Right renal pelvis (tissue), 4 donors: ENCODE measurements around the gene NOXA1. TPM values are rescaled to one million over a fixed set of nuclear protein-coding genes. Genes with fewer than 3 reads are reported as not detected.
A peak's percentile ranks its signal among the peaks of the same experiment; 100 is the strongest.

Experiments
- DNase-seq, 4 donors: peaks; one replicate each; pipeline ENCODE4 v3.0.0-alpha.2; 2013; ENCODE audit warnings: low read depth in 4 of 4, low spot score in 3 of 4, missing footprints in 1 of 4
- polyA plus RNA-seq, 4 donors: library from polyadenylated mRNA; unstranded; fragments of 120-200 nt; gene quantifications; one replicate each; pipeline ENCODE4 v1.2.1, GENCODE V29; 2013; ENCODE audit not compliant: insufficient read length in 4 of 4

The NOXA1 gene
- polyA plus RNA-seq, 4 donors: 5.7 to 10.1 (median 6.2) TPM

DNA sequence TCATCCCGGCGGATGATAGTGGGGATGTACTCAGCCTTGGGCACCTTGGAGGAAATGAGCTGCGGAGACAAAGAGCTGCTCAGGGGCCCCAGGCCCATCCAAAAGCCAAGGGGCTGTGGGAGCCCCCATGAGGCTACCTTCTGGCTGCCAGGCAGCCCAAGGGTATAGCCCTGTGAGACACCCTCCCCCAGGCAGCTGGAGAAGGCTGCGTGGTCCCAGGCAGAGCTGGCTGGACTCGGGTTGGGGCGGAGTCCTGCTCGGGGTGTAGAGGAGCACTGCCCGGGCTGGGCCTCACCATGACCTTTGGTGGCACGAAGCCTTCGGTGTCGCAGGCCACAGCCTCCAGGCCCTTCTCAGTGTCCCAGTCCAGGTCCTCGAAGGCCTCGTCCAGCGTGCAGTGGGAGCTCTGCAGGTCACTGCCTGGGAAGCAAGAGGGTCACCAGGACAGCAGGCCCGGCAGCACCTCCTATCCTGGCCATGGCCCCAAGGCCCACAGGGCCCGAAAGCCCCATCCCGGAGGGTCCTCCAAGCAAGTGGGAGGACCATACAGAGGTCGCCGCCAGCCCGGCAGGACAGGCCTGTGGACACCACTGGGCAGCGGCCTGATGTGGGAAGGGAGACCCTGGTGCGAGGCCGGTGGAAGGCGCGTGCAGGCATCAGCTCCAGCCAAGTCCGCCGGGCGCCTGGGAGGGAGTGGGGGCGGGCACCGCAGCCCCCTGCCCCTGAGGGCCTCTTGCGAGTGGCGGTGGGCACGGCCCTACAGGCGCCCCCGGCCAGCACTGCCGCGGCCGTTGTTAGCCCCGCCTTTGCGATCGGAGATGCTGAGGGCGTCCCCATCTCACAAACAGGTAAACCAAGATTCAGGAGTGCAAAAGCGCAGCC lies 29.8 kb downstream of the NOXA1 start:
- DNase-seq: no peak

DNA sequence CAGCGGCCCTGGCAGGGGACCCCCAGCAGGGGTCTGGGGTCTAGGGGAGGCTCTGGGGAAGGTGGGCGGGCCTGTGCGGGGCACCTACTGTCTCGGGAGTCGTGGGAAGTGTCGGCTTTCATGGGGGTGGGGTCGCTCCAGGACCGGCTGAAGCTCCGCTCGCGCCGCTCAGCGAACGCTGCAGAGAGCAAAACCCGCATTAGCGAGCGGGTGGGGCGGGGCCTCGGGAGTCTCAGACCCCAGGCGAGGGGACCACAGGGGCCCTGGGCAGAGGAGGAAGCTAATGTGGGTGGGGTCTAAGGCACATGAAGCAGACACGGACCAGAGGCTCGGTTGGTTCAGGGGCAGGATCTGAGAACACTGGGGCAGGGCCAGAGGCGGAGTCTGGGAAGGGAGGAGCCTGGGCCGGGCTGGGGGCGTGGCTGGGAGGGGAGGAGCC lies 30.5 kb downstream of the NOXA1 start:
- peak in 2 of 4 donors; percentile 51 to 58 for DNase-seq

DNA sequence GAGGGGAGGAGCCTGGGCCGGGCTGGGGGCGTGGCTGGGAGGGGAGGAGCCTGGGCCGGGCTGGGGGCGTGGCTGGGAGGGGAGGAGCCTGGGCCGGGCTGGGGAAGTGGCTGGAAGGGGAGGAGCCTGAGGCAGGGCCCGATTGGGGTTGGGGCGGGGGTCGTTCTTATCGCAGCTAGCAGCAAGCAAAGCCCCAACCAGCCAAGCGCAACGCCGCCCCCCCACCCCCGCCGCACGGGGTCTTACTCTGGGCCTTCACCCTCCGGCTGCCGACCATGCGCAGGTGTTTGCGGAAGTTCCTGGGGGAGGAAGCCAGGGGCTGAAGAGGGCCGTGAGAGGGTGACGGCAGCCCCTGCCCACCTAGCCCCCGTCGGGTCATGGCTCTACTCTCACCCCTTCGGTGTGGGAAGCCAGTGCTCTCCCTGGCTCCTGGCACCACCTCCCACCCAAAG lies 31.0 kb downstream of the NOXA1 start:
- DNase-seq: no peak

DNA sequence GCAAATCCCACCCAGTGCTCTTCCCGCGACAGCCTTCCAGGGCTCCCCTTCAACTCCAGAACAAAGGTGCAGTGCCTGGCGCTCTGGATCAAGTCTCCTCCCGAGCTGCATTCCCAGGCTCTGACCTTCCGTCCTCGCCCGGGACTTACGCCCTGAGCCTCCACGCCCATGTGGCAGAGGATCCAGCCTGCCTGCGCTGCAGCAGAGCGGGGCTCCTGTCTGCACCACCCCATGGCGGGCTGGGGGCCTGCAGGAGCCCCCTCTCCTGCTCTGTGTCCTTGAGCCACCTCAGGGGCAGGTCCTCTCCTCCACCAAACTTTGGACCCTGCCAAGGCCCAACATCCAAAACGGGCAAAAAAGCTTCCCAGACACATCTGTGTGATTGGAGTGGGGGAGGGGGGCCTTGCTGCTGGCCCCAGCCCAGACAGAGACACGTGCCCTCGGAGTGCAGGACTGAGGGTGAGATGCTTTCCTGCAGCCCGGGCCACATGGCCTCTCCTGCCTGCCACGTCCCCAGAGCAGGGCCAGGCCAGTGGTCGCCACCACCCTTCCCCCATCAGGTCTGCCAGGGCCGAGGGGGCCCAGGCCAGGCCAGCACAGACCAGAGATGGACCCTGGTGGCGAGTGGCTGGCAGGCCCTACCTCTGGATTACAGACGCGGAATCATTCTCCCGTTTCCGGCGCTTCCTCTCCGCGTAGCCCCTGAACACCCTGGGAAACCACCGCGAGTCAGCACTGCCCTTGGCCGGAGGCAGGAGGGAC lies 31.6 kb downstream of the NOXA1 start:
- DNase-seq: no peak

DNA sequence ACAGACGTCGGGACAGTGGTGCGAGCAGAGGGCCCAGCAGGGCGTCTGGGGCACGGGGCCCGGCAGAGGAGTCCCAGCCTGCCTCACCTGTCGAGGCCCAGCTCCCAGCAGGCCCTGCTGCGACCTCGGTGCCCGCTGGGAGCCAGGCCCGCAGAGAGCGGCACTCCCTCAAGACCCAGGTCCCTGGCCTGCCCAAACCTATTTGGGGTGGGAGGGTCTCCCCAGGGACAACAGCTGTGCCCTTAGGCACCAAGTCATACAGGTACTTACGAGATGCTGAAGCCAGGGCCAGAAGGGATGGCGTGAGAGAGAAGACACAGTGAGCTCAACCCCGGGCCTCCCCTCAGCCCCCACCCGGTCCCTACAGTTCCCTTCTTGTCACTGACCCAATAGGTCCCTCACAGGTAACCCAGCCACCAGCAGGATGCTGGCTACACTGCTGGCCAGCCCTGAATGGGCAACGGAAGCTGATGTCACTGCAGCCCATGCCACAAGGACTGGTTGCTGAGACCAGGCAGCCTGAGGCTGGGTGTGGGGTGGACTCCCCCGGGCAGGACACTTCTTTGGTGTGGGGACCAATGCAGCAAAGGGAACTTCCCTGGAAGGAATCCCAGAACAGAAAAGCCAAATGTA lies 32.3 kb downstream of the NOXA1 start:
- no peak for DNase-seq

DNA sequence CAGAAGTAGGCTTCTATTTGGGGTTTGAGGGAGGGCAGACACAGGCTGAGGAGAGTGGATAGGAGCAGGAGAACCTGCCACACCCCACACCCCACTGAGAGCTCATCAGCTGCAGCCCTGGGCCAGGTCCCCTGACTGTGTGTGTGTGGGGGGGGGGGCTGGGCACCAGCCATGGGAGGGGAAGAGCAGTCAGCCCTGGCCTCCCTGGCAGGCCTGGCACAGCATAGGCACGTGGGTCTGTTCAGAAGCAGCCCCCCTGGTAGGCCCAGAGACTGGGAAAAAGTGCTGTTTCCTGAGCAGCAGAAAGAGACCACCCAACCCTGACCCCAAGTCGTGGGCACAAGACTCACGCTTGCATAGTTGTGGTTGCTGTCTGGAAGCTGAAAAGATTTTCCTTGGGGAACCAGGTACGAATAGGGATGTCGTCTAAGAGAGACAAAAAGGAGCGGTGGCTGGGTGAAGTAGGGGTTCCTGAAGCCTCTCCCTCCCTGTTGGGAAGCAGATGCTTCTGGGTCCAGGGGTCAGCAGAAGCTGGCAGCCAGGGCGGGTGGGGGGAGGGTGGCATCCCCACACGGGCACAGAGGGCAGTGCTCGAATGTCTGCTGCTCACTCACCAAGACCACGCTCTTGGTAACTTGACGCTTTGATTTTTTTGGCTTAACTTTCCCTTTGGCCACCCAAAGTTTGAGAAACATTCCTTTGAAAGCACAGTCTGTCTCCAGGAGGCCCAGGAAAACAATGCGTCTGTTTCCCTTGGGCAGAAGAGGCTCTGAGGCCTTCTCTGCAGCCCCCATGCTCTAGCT lies 33.1 kb downstream of the NOXA1 start:
- DNase-seq: no peak

DNA sequence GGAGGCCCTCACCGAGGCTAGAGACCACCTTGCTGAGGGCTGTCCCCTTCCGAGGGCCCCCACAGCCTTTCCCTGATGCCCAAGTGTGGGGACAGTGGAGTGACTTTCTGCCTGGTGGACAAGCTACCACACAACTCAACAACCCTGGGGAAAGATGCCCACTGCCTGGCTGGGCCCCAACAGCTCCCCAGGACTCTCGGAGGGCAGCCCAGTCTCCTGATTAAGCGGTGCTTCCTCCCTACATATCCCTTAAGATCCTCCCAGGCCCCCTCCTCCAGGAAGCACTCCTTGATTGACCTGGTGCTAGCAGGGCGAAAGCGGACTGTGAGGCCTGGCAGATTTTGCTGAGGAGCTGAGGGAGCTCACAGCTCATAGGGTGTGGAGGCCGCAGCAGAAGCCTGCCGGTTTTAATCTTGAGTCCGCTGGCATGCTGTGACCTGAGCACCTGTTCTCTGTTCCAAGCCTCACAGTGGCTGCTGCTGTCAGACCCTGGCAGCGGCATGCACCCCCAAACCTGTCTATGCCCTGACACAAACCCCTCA lies 33.7 kb downstream of the NOXA1 start:
- no peak for DNase-seq

DNA sequence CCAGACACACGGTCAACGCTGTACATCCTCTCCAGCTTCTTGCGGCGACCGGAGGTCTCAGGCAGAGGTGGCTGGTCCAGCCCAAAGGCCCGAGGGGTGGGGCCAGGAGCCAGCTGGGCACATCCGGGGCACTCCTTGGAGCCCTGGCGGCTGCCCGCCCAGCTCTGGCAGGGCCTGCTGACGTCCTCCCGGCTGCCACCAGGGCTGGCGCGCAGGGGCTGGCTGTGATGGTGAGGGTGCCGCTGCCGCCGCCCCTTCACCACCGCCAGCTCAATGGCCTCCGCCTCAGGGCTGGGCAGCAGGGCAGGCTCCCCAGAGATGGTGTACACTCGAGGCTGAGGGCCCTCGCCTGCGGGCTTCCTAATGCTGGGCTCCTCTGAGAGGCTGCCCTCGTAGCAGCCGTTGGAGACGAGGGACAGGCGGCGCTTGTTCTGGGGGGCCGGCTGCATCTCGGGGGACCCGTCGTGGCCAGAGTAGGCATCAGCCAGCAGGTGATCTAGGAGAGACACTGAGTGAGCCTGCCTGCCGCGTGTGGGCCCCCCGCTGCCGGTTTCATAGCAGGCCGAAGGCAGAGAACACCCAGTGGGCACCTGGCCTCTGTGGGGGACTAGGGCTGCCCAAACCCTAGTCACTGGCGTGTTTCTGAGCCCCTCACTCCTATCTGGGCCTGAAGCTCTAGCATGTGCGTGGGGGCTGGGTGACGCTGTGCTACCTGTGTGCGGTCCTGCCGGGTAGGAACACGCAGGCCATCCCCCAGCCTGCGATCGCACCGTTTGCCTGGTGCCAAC lies 34.4 kb downstream of the NOXA1 start:
- DNase-seq: no peak

DNA sequence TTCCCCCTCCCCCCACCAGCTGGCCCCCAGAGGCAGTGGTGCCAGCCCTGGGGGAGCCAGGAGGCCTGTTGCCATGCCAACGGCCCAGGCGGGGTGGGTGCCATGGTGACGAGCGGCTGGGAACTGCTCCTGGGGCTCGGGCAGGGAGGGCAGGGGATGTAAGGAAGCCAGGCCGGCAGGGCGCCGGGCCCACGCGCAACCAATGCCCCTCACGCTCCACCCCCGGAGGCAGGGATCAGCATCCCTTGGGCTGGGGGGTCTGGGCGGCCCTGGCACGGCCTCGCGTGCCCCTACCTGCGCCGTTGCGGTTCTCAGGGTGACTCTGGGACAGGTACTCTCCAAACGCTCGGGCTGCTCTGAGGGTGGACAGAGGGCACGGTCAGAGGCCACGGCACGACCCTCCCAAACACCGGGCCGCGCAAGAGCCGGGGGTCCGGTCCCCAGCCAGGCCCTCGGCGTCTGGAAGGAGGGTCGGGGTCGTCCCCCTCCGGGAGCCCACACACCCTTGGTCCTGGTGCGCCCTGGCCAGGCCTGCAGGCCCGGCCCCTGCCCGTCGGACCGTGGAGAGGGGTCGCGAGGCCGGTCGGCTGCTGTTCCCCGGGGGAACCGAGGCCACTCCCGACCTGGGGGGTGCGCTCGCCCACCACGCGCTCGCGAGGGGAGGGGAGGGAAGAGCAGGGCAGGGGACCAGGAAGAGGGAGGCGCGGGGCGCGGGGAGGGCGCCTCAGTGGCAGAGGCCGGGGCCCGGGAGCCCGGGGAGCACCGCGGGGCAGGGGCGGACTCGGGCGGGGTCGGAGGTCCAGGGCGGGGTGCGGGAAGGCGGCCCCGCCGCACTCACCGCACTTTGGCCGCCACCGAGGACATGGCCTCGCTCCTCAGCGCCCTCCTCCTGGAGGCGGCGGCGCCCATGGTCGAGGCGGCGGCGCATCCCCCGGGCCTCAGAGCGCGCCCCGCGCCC lies 35.3 kb downstream of the NOXA1 start:
- no peak for DNase-seq

DNA sequence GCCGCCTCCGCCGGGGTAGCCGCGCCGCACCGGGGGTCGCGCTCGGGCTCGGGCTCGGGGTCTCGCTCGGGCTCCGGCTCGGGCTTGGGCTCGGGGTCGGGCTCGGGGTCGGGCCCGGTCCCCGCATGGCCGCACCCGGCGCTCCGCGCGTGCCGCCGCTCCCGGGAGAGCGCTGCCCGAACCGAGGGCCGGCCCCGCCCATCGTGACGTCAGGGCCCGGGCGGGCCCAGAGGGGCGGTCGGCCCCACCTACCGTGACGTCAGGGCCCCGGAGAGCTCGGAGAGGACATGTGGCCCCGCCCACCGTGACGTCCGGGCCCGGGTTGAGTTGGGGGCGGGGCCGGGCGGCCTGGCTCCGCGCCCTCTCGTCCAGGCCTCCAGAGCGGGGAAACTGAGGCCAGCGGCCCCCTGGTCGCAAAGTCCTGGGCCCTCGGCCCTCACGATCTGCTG lies 36.0 kb downstream of the NOXA1 start, which contains the start of gene NSMF:
Gene NSMF (minus strand): TSS at position 183 of the 449 bp plus-strand sequence. CDS start 232 bp downstream, outside the sequence.
- peak; percentile 86 to 88 (median 87) for DNase-seq

DNA sequence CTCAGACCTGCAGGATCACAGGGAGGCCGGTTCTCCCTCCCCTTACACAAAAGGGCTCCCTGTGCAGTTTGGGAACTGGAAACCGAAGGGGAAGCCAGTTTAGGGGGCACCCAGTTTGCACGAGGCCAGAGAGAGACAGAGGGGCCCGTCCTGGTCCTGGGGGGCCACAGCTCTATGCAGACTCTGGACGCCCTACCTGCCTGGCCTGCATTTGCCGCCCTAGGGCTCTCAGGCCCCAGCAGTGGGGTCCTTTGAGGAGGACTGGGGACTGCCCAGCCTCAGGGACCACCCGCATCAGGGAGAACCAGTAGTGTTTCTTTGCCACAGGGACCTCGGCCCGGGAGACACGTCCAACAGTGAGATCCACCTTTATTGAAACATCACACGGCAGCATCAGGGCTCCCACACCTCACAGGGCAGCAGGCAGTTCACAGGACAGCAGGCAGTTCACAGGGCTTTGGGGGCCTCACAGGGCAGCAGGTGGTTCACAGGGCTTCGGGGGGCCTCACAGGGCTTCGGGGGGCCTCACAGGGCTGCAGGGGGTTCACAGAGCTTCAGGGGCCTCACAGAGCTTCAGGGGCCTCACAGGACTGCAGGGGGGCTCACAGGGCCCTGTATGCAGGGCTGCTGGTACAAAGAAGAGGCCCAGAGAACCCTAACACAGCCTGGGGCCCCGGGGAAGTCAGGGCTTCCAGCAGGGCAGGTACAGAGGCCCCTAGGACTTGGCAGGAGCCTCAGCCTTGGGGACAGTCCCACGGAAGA lies 36.6 kb downstream of the NOXA1 start:
- no peak for DNase-seq

DNA sequence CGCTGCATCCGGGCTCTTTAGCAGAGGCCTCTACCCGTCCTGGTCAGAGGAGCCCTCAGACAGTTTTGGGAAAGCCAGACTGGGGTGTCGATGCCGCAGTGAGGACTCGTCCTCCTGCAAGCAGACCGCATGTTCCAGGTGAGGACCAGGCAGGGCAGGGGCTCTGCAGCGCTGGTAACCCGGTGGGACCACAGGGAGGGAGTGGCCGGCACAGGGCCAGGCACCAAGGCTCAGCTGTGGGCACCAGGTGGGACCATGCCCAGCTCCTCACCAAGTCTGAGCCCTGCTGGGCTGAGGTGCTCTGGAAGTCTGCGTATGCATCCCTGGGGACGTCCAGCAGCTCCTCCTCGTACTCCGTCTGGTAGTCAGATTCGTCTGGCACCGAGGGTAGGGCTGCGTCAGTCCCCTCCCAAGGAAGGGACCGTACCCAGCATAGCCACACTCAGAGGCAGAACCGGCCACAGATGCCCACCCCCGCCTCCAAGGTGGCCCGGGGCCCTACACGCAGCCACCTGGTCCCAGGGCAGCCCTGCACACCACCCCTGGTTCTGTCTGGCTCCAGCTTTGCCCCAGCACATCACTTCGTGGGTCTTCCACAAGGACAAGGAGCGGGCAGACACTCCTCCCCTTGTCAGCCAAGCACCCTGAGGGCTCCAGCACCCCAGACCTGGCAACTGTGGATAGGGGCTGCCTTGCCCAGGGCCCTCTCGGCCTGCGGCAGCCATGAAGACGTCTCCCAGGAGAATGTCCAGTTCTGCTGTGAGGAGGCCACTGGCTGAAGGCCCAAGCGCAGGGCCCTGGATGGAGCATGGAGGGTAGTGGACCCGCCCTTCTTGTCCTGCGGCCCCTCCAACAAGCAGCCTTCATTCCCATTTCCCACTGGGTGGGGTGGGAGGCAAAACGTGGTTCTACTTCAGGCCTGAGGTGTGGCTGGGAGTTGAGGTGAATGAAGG lies 37.4 kb downstream of the NOXA1 start:
- no peak for DNase-seq

DNA sequence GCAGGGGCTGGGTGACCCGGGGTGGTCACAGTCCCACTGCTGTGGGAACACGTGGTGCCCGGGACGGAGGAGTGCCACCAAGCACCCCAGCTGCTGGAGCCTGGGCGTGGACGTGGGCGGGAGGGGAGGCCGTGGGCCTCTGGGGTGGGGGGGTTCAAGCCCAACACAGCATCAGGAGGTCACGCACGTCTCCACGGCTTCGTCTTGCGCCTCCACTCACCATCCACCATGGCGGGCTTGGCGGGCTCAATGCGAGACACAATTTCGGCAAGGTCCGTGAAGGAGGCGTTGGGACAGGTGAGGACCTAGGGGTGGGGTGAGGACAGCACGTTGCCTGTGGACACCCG lies 38.1 kb downstream of the NOXA1 start:
- no peak for DNase-seq

DNA sequence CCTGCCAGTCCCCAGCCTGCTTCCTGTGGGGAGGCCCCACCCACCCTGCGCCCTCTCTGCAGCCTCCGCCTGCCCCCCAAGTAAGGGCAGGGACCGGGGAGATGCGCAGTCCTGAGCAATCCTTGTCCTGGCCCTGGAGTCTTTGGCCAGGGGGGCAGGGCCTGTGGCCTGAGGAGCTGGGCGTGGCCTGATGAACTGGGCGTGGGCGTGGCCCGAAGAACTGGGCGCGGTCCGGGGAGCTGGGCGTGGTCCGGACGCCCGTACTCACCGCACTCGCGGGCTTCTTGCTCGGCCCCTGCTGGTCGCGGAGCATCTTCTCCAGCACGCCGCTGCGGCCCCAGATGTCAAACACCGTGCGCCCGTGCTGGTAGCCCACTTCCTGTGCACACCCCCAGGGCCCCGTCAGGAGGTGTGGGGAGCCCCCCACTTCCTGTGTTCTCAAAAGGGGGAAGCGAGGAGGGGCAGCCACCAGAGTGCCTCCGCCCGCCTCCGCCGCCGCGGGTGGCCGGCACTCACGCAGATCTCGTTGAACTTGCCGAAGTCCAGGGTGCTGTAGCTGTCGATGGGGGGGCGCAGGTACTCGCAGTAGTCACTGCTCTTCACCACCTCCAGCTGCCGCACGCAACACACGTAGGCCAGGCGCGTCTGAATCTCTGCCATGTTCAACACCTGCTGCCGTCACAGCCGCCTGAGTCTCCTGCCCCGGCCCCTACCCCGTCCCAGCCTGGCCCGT lies 38.6 kb downstream of the NOXA1 start:
- DNase-seq: no peak

DNA sequence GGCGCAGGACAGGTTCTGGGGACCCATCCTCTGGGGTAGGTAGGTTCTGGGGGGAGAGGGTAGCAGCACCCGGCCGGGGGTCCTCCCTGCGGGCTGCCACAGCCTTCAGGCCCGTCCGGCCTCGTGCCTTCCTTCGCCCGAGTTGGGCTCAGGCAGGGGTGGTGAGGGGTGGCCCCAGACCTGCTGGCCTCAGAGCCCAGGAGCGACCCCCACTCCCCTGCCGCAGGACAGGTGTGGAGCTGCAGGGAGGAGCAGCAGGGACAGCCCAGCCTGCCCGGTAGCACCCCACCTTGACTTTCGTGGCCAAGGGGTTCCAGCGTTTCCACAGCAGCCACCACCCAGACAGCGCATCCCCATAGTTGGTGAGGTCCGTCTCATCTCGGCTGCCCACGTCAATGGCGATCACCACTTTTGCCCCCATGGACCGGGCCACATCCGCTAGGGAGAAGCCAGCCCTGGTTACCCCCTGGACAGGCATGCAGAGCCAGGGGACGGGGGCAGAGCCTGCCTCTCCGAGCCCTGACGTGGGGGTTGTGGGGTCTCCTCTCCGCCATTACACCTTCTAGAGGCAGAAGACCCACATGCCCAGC lies 39.3 kb downstream of the NOXA1 start:
- DNase-seq: no peak
